ENCODE data around the gene ADORA2B.
"Not testable (repeated sequence)": the region's sequence is repeated elsewhere in the genome, so short reads cannot be mapped to it uniquely, and the experiment has no call there.

Gene ADORA2B

GRCh38 chr17:15926039-15926740 lies 18.7 kb upstream of the ADORA2B start:
- no peak for DNase-seq

DNA sequence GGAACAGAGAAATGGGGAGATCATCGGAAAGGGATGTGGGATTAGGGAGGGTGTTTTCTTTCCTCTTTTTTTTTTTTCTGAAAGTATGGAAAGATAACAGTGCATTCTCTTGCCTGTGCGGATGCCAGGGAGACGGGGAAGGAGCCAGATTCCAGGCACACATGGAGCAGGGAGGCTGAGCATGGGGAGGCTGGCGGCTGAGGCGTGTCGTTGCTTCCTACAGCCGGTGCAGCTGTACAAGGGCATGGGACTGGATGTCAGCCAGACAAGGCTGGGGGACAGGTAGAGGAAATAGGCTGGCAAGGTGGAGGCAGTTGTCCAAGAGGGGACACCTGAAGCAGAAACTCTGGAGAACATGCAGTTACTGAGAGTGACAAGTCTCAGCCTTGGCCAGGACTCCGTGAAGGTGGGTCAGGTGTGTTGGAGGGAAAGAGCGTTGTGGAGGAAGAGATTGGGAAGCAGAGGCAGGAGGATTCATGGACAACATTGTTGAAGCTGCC lies 16.6 kb upstream of the ADORA2B start:
- no peak for DNase-seq

DNA sequence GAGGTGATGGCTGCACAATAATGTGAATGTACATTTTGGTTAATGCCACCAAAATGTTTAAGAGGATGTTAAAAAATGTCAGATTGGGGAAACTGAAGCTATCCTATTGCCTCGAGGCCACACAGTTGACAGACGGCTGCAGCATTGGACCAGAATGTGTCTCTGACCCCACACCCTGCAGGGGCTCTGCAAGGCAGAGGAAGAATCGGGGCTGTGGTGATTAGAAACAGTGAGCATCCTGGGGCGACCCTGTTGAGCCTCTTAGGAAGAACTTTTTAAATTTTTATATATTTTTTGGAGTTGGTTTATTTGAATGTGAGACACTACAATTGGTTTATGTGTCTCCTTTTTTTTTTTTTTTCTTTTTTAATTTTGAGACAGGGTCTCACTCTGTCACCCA lies 15.0 kb upstream of the ADORA2B start:
- no peak for DNase-seq

DNA sequence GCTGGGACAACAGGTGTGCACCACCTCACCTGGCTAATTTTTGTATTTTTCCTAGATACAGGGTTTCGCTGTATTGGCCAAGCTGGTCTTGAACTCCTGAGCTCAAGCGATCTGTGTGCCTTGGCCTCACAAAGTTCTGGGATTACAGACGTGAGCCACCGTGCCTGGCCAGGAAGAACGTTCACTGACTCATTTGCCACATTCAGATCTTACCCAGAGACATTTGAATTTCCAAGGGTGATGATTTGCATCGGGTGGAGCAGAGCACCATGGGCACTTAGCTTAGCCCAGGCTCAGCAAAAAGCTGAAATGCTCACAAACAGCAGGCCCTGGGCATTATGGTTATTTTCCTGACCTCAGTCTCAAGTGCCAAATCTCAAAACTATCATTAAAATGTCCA lies 14.5 kb upstream of the ADORA2B start:
- no peak for DNase-seq

GRCh38 chr17:15931394-15931793 lies 13.5 kb upstream of the ADORA2B start:
- no peak for DNase-seq

DNA sequence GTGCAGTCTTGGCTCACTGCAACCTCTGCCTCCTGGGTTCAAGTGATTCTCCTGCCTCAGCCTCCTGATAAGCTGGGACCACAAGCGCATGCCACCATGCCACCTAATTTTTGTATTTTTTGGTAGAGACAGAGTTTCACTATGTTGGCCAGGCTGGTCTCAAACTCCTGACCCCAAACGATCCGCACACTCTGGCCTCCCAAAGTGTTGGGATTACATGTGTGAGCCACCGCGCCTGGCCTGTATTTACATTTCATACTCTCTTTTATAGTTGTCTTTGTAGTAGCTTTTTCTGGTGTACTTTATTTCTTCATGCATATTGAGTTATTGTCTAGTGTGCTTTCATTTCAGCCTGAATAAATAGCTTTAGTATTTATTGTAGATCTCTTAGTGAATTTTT lies 10.1 kb upstream of the ADORA2B start:
- DNase-seq = no peak

GRCh38 chr17:15935891-15936290 lies 9.0 kb upstream of the ADORA2B start:
- no peak for DNase-seq

GRCh38 chr17:15936481-15936880 lies 8.4 kb upstream of the ADORA2B start:
- not testable (repeated sequence) for DNase-seq

DNA sequence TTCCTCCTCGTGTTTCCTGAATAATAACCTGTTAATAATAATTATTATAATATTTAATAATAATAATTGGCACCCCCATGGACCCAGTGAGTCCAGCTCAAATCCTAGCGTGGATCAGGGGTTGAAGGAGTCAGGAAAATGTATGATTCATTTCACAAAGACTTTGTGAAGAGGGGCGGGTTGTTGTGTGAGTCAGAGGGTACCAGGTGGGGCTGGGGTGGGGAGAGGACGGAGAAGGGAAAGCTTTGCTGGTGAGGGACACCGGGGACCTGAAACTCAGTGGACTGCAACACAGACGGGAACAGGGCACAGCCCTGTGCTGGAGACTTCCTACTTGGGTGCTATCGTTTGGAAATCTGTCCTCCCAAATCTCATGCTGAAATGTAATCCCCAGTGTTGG lies 3.1 kb upstream of the ADORA2B start:
- no peak for DNase-seq

DNA sequence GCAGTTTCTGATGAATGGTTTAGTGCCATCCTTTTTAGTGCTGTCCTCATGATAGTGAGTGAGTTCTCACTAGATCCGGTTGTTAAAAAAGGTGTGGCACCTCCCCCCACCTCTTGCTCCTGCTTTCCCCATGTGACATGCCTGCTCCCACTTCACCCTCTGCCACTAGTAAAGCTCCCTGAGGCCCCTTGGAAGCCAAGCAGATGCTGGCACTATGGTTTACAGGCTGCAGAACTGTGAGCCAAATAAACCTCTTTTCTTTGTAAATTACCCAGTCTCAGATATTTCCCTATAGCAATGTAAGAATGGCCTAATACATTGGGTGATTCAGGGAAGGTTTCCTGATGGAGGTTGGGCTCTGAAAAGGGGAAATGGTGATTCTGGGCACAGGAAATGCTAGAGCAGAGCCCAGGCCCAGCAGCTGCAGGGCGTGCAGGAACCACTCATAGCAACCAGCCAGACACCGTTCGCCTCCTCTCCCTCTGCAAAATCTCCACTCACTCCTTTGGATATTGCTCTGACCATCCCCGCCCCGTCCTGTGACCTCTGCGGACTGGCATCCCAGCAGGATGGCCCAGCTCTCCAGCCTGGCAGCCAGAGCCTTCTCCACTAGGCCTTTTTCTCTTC lies 2.6 kb upstream of the ADORA2B start:
- DNase-seq = no peak

DNA sequence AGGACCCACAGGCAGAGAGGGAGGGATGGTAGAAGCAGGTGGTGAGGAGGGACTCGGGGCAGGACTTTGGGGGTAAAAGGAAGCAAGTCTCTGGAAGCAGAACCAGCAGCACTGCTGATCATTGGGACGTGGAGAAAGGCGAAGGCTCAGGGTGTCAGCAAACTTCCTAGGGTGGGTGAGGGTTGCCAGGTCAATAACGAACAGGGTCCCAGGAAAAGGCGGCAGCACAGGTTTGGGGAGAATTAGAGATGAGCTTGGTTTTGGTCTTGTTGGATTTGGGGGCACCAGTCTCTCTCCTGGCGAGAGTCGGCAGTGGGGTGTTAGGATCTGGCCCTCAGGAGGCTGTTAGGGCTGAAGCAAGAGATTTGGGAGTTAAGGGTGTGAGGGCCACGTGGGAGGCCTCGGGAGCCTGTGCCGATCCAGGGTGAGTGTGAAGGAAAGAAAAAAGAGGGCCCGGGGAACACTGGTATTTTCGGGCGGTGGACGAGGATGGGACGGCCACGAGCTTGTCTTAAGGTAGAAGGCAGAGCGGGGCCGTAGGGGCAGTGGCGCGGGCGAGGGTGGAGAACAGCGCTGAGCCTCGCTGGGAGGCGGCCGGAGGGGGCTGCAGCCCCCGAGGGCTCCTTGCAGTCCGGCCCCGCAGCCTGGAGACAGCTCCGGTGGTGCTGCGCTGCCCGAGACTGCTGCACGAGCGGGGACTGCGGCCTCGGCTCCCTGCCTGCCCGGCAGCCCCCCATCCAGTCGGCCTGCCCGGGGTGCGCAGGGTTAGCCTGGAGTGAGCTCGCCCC lies 765 bp upstream of the ADORA2B start:
- DNase-seq = no peak

DNA sequence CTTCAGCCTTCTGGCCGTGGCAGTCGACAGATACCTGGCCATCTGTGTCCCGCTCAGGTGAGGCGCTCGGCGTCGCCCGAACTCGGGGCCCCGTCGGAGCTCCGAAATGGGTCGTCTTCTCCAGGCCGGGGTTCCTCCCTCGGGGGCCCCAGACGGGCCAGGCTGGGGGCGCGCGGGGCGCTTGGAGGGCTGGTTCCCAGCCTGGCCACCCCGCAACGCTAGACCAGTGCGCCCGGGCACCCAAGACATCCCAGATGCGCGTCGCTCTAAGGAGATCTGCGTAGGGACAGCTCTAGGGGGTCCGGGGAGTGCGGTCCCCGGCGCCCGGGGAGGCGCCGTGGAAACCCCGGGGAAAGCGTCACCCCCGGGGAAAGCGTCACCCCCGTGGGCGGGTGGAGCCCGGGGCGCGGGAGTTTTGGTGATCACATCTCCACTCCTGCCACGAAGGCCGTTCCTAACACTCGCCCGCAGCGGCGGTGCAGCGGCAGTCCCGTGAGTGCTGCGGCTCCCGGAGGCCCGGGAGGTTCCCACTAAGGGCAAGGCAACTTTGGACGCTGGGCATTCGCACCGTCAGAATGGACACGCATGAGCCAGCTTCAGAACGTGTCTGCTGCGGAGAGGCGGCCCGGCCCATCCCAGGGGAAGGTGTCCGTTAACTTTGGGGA lies 729 bp downstream of the ADORA2B start:
- DNase-seq = no peak

GRCh38 chr17:15946611-15947120 lies 1.7 kb downstream of the ADORA2B start:
- DNase-seq = no peak

GRCh38 chr17:15947271-15947670 lies 2.3 kb downstream of the ADORA2B start:
- no peak for DNase-seq

DNA sequence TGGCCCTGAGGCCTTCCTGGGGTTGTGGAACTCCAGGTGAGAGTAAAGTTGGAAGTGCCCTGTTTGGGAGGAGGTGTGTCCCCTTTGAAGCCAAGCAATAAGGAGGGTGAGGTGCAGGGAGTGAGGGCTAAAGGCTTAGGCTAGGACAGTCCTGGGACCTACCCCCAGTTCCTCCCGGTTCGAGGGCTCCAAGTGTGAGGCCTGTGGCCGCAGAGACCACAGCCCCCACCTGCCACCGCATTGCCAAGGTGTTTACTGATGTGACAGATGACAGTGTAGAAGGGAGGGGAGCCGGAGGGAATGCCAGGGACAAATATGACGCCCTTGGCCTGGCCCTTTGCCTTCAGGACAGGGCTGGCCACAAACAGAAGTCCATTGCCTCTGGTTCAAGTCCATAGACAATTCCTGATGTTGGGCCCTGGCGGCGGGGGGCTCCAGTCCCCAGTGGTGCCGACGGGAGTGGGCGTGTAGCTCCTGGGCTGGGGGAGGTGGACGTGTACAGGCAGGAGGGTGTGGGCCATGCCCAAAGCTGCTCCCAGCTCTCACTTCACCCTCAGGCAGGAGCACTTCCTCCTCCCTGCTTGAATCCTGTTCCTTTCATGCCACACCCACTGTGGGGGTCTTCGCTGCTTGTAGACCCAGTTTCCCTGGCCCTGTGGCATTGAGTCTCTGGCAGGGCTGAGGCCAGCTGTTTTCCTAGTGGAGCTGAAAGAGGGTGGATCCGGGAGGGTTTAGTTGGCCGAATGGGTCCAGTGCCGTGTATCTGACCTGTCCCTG lies 3.2 kb downstream of the ADORA2B start:
- DNase-seq = no peak

GRCh38 chr17:15951368-15952047 lies 6.6 kb downstream of the ADORA2B start:
- no peak for DNase-seq

DNA sequence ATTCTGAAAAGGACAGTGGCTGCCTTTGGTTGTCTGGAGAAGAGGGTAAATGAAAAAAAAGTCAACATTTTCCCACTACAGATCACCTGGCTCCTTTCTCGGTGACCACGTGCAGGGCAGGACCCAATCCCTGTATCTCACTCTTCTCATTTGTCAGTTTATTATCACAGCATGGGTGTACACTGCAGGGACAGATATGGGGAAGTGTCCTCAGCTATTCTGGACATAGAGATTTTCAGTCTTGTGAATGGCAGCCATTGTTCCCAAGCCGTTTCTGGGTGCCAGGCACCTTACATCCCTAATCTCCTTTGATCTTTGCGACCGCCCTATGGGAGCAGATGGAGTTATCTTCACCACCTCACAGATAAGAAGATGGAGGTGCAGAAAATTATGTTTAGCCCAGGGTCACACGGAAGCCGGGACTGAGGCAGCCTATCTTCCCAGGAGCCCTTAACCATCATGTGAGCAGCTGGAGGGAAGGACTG lies 7.2 kb downstream of the ADORA2B start:
- DNase-seq = no peak

GRCh38 chr17:15952916-15953790 lies 8.2 kb downstream of the ADORA2B start:
- DNase-seq = no peak

GRCh38 chr17:15954222-15954621 lies 9.3 kb downstream of the ADORA2B start:
- no peak for DNase-seq

GRCh38 chr17:15955793-15956541 lies 11.0 kb downstream of the ADORA2B start:
- DNase-seq = no peak
